Epithelial cell of prostate (primary cell): ENCODE measurements around the gene OR52R1.
"Not testable (repeated sequence)": the region's sequence is repeated elsewhere in the genome, so short reads cannot be mapped to it uniquely, and the experiment has no call there.

ENCODE experiments used
- DNase-seq: peaks from one replicate; pipeline ENCODE4 v3.0.0-alpha.2; 2011; ENCODE audit warnings: low read depth, low spot score
- H3K27ac ChIP-seq: fragments of 450-650 bp; 2 replicates; pipeline ENCODE4 v1.5.1; 2017; ENCODE audit warnings: mild to moderate bottlenecking

The OR52R1 gene

GRCh38 chr11:4804280-4804679 is at the start of gene OR52R1:
Gene OR52R1, minus strand, starts transcription at chr11:4804380. Its CDS starts 0 bp downstream, at chr11:4804380.
- no peak within 1 kb of the TSS for H3K27ac ChIP-seq
- DNase-seq: no peak

GRCh38 chr11:4851033-4851432 is 46.9 kb upstream of the OR52R1 start:
- H3K27ac ChIP-seq: no peak overlapping the region
- DNase-seq: no peak

GRCh38 chr11:4848908-4849532 is 44.8 kb upstream of the OR52R1 start, which contains the start of gene OR51S1:
Gene OR51S1, minus strand, starts transcription at chr11:4849208. Its CDS starts 0 bp downstream, at chr11:4849208.
- no peak for DNase-seq

GRCh38 chr11:4839851-4840549 is 35.8 kb upstream of the OR52R1 start:
- H3K27ac ChIP-seq: no peak overlapping the region

More at GRCh38 chr11:4848908-4849532, 44.8 kb upstream of the OR52R1 start, which contains the start of gene OR51S1:
- no peak within 1 kb of the TSS for H3K27ac ChIP-seq

GRCh38 chr11:4830909-4831308 is 26.7 kb upstream of the OR52R1 start:
- no peak for DNase-seq
- no peak overlapping the region for H3K27ac ChIP-seq

More at GRCh38 chr11:4839851-4840549, 35.8 kb upstream of the OR52R1 start:
- no peak for DNase-seq

- no peak overlapping the region for H3K27ac ChIP-seq
- no peak for DNase-seq
Observed at GRCh38 chr11:4830346-4830745, 26.2 kb upstream of the OR52R1 start.

GRCh38 chr11:4826425-4826824 is 22.2 kb upstream of the OR52R1 start:
- DNase-seq: no peak
- no peak overlapping the region for H3K27ac ChIP-seq

- H3K27ac ChIP-seq: no peak overlapping the region
- no peak for DNase-seq
Observed at GRCh38 chr11:4825132-4825531, 21.0 kb upstream of the OR52R1 start.

GRCh38 chr11:4821021-4821420 is 16.8 kb upstream of the OR52R1 start, which contains the start of gene OR51F2:
Gene OR51F2, plus strand, starts transcription at chr11:4821321. Its CDS starts 101 bp downstream, at chr11:4821422.
- H3K27ac ChIP-seq: no peak within 1 kb of the TSS
- DNase-seq: no peak

- no peak for DNase-seq
- H3K27ac ChIP-seq: no peak overlapping the region
Observed at GRCh38 chr11:4809246-4809645, 5.1 kb upstream of the OR52R1 start.

- H3K27ac ChIP-seq: no peak overlapping the region
- DNase-seq: no peak
Observed at GRCh38 chr11:4808476-4808875, 4.3 kb upstream of the OR52R1 start.

GRCh38 chr11:4801316-4801715 is 2.9 kb downstream of the OR52R1 start:
- H3K27ac ChIP-seq, DNase-seq: not testable (repeated sequence)

- no peak overlapping the region for H3K27ac ChIP-seq
- no peak for DNase-seq
Observed at GRCh38 chr11:4798427-4799183, 5.6 kb downstream of the OR52R1 start.

- H3K27ac ChIP-seq: no peak overlapping the region
- DNase-seq: no peak
Observed at GRCh38 chr11:4797206-4797605, 7.0 kb downstream of the OR52R1 start.

- no peak for DNase-seq
- no peak overlapping the region for H3K27ac ChIP-seq
Observed at GRCh38 chr11:4782454-4782853, 21.7 kb downstream of the OR52R1 start.

- H3K27ac ChIP-seq: no peak within 1 kb of the TSS
- no peak for DNase-seq
Observed at GRCh38 chr11:4769838-4770237, 34.3 kb downstream of the OR52R1 start, which contains the start of gene OR51F1. Gene OR51F1, minus strand, starts transcription at chr11:4769938. Its CDS starts 0 bp downstream, at chr11:4769938.

- no peak overlapping the region for H3K27ac ChIP-seq
Observed at GRCh38 chr11:4768094-4768493, 36.1 kb downstream of the OR52R1 start.

GRCh38 chr11:4766420-4767043 is 37.6 kb downstream of the OR52R1 start:
- no peak for DNase-seq
- H3K27ac ChIP-seq: no peak overlapping the region

More at GRCh38 chr11:4768094-4768493, 36.1 kb downstream of the OR52R1 start:
- DNase-seq: no peak

GRCh38 chr11:4763096-4763495 is 41.1 kb downstream of the OR52R1 start:
- no peak overlapping the region for H3K27ac ChIP-seq
- DNase-seq: no peak
